ENCODE data around the gene TMEM176A.

TMEM176A gene

DNA sequence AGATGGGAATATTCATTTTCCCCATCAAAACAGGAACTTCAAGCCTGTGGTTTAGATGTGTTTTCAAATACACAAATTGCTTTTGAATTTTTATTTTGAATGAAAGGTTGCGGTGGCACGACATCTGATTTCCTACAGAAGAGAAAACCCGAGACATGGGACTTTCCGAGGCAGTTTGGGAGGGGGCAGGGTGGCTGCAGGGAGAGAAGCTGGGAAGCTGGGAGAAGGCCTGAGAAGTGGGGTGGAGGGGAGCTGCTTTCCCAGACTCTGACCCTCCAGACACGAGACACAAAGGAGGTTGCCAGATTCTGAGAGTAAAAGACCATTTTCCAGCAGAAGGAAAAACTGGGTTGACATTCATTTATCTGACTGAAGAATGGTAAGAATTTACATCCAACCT, 19.6 kb downstream of the TMEM176A start:
- DNase-seq: no peak

DNA sequence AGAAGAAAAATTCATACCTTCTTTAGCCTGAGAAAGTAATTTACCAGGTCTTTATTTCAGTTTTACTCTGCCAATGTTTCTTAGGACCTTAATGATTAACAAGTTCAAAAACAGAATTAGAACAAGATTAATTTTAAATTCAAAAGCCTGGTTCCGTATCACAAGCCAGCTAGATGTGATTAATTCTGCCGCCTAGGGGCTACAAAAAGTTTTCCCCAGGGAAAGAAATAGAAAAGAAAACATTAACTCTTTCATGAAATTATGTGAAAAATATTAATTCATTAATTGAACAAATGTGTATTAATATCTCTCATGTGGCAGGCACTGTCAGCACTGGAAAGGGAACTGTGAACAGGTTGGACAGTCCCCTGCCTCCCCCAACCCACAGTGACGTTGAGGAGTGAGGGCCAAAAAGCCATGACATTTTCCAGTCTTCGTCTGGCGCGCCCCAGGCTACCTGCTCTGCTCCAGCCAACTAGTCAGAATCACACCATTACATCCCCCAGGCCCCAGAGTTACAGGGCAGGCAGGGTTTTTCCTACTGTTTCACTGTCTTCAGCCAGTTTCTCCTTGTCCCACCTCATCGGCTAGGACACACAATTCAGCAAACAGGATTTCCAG, 20.1 kb downstream of the TMEM176A start:
- no peak for DNase-seq

DNA sequence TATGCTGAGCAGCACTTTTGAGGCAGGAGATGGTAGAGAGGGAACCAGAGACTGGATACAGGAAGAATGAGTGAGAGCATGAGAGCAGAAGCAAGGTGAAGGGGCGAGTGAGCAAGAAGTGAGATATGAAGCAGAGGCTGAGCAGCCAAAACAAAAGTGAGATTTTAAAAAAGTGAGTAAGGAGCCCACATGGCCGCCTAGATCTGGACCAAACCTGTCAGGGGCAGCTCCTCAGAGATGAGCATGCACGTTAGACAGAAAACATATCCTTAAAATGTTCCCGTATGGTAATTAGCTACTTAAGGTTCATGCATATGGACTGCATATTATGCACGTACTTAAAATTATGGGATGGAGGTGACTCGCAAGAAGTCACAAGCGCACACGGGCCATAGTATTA, 22.5 kb downstream of the TMEM176A start:
- DNase-seq: no peak

DNA sequence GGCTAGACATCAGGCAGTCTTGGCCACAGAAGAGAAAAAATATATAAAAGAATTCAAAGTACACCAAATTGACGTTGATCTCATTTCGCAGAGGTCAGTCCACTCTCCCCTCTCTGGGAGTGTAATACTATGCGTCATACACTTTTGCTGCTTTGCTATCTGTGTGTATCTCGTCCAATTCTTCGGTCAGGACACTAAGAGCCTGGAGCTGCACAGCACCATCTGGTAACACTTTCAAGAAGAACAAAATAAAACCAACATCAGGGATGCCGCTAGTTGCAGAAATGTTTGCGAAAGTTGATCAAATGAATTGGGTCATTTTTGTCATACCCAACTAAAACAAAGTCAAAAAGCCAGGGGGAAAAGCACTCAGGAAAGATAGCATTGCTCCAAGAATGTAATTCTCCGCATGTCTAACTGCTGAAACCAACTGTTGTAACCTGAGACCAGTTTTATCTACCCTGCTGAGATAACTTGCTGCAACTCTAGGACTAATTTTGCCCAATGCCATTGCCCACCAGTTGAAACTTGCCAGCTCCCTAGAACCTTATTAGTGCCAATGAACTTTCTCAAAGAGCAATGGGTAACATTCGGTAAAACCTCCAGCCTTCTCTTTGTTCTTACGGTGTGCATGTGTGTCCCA, 23.0 kb downstream of the TMEM176A start:
- no peak for DNase-seq

DNA sequence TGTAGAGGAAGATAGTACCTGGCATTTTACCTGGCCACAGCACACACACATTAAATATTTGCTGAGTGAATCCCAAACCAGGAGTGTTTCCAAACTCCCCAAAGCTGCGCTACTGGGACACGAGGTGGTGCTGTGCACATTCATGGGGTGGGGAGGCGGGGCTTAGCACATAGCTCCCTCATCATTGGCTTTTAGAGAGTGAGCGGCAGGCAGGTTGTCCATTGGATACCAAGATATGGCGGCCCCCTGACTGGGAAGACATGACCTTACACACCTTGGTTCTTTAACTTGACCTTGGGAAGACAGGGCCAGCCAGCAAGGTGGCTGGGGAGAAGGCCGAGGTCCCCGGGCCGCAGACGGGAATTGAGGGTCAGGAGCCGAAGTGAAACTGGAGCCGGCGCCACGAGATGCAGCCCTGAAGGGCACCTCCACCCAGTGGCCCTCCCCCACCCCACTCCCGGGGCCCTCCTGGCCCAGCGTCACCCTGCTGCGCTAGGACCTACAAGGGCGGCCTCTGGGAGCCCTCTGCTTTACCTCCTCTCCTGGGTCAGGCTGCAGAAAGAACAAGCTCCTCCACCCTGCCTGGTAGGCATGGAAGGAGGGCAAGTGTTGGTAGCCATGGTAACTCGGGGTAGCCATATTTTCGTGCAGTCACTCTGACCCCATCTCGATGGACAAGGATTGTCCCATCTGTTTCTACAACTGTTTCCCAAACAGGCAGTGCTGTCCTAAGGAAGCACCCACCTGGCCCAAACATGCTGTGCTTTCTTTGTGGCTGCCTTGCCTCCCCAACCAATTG, 24.0 kb downstream of the TMEM176A start:
- DNase-seq: no peak

DNA sequence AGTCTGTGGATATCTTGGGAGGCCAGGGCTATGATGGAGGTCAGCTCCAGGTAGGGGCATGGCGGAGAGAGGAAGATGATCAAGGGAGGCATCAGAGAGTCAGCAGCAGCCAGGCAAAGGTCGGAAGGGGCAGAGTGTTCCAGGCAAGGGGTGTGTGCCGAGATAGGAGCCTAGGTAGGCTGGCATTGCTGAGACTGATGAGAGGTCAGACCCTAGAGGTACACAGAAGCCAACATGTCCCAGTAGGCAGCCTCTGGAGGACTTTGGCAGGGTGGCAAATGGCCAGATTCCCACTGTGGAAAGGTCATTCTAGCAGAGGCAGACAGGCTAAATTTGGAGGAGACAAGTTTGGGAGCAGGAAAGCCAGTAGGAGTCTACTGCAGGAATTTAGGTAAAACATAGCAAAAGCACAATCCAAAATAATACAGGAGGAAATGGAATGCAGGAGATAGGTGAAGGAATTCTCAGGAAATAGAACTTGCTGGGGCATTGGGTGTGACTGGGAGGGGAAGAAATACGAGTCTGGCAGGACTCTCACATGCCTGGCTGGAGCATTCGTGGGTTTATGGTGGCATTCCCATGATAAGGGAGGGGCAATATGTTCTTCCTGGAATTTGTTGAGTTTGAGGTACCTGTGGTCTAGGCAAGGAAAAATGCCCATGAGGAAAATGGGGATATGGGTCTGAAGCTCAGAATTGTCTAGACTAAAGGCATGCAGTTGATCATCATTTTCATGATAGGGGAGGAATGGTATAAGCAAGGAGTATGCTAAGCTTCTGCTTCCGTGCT, 25.7 kb downstream of the TMEM176A start:
- DNase-seq: no peak

DNA sequence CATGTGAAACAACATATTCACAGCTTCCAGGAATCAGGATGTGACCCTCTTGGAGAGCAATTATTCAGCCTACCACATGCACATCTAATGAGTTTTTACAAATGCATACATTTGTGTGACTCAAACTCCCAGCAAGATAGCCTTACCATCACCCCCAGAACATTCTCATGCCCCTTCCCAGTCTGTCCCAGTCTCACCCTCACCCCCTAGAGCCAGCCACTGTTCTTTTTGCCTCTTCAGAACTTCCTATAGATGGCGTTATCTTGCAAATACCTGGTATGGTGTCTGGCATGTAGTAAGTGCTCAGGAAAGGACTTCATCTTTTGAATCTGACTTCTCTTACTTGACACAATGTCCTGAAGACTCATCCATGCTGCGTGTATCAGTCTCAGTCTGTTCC, 27.8 kb downstream of the TMEM176A start:
- DNase-seq: no peak

DNA sequence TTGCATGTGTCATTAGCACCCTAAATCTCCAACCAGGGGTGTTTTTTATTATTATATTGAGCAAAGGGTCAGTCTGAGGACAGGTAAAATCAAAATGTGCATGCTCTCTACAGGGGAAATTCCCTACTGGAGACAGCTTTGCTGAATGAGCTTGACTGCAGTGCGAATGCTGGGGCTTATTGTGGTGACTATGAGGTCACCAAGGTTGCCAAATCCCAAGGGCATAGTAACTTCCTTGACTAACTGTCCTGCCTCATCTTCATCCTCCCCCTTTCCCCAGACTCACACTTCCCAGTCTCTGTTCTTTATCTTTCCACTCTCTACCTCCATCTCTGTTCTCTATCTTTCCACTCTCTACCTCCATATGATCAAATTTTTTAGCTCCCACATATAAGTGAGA, 28.9 kb downstream of the TMEM176A start:
- no peak for DNase-seq

DNA sequence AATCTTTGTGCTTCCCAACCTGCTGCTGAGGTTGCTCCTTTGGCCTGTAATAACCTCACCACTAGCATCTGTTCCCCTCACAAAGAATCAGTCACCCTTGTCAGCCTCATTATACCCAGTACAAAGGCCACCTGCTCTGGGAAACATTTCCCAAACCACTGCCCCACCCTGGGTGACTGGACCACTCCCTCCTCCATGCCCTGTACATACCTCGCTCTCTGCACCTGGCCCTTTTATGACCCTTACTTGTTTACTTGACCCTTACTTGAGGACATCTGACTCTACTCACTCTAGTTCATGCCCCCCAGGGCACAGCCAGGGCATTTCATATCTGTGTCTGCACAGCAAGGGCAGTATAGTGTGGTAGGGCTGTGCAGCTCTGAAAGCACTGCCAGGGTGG, 30.4 kb downstream of the TMEM176A start:
- DNase-seq: no peak

DNA sequence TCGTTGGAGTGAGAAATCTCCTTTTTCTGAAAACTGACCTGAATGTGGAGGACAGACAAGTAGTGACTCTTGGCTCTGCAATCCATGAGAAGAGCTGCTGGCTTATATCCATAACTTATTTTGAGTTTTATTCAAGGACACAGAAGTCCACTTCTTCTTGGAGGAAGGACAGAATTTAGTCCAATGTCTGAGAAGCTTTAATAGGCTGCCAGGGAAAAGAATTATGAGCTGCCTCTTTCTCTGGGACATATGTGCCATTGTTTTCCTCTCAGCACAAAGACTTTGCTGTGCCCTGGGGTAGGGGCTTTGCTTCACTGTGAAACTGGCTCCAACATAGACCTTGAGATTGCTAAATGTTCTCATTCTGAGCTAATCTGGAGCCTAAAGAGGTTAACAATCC, 31.3 kb downstream of the TMEM176A start:
- DNase-seq: no peak

DNA sequence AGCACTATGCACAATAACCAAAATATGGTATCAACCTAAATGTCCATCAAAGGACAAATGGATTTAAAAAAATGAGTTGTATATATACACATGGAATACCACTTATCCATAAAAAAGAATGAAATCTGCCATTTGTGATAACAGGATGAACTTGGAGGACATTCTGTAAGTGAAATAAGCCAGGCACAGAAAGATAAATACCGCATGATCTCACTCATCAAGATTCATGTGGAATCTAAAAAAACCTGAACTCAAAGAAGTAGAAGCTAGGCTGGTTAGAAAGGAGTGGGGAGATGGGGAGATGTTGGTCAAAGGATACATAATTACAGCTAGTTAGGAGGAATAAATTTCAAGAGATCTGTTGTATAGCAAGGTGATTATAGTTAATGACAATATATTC, 34.5 kb downstream of the TMEM176A start:
- no peak for DNase-seq

DNA sequence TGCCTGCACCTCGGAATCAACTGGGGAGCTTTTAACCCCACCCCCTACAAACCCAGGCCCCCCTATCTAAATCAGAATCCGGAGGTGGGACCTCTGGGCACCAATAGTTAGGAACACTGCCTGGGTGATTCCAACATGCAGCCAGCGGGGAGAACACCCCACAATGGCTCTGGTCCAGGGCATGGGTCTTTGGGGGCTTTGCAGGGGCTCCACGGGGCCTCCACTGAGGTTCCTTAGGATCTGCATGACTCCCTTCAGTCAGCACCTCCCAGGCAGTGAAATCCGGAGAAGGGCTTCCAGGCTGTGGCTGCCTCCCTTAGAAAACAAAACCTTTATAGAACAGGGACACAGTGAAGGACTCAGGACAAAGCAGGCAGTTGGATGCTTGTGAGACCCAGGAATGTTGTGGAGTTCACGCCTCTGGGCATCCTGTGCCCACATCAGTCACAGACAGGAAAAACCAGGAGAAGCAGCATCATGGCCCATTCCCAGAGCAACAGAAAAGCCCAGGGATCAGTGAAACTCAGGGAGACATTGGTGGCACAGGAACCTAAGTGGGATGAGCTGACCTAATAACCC, 35.2 kb downstream of the TMEM176A start:
- DNase-seq: no peak

DNA sequence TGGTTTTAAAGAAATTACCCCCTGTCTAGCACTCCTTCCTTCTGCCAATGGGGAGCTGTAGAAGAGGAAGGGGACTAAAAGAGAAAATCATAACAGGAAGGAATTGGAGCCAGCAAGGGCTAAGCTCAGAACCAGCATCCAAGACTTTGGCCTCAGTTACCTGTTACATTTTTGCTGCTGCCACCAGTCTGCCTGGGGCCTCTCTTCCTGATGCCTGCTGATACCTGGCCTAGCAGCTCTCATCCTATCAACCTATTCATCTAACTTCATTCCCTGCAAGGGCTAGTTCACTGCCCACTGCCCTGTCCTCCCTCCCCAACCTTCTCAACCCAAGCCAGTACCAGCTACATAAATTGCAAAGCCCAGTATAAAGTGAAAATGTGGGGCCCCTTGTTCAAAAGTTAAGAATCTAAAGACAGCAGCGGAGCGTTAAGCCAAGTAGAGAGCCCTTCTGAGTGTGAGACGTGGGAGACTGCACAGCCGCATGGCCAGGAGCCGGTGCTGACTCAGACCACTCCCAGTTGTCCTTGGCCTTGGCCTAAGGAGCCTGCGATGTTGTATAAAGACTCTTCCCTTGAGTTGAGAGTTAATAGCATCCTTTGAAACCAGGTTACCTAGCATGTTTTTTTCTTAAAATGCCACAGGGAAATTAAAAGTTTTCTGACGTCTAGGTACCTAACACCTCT, 38.5 kb downstream of the TMEM176A start:
- no peak for DNase-seq

DNA sequence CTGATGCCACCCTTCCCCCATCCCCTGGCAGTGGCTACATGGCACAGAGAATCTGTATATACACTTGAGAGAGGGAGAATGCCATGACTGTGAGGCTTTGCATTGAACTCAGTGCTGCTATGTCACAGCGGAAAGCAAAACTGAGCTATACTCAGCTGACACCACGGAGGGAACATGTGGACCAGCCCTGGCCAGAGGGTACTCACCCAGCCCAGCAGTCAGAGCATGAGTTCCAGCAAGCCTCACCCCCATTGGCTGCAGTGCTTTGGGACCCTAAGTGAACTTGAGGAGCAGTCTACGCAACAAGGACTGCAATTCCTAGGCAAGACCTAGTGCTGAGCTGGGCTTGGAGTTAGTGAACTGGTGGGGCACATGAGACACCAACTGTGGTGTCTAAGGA, 41.4 kb downstream of the TMEM176A start:
- DNase-seq: no peak

DNA sequence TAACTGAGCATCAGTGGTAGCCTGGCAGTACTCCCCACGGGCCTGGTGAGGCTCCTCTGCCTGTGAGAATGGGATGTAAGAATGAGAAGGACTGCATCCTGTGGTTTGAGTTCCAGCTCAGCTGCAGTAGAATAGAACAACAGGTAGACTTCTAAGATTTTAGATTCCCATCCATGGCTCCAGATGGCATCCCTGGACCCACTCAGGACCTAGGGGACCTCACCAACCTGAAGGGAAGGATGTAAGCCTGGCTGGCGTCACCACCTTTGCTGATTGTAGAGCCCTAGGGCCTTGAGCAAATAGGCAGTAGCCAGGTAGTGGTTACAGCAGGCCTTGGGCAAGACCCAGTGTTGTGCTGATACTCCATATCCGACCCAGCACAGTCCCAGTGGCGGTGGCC, 42.1 kb downstream of the TMEM176A start:
- no peak for DNase-seq

DNA sequence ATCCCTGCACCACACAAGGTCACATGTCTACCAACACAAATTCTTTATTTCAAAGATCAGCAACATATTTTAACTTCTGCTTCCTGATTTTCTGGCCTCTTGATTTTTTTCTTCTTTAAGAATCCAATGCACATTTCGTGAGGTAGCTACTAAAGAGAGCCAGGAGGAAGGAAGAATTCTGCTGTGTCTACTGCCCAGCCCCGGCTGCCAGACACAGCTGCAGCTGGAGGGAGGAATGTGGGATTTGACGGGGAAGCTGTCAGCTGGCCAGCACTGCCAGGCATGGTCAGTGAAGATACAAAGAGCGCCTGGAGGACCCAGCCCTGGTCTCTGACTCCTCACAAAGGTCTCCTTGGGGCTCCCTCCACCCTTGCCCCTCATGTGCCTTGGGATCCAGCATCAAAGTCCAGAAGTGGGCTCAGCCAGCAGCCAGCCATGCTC, 44.9 kb downstream of the TMEM176A start:
- DNase-seq: no peak

DNA sequence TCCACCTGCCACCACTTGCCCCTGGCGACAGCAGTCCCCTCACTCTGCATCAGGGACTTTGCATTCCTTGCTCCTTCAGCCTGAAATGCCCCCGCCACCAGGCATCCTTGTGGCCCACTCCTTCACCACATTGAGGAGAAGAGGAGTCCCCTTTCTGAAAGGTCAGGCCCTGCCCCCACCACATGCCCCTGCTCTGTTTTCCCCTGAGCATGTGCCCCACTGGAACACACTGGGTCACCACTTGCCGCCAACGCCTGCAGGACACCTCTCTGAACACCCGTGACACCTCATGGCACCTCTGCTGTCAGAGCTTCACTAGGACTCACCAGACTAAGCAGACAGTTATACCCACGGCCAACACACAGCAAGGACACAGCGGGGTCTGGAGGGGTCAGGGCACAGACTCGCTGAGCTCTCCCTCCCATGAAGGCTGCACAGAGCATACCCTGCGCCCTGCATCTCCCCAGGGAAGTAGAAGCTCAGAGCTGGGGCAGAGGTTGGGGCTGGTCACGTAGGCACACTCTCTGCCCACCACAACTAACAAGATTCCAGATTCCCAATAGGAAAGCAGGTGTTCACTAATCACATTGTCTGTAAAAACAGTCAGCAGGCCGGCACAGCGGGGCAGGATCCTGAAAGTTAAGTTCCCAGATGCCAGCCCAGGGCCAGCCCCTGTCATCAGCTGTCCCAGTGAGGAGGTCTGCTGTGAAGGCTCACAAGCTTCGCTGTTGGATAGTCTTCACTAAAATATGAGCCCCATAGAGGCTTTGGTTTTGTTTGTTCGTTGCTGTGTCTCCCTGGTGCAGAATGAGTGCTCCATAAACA, 45.9 kb downstream of the TMEM176A start:
- no peak for DNase-seq

DNA sequence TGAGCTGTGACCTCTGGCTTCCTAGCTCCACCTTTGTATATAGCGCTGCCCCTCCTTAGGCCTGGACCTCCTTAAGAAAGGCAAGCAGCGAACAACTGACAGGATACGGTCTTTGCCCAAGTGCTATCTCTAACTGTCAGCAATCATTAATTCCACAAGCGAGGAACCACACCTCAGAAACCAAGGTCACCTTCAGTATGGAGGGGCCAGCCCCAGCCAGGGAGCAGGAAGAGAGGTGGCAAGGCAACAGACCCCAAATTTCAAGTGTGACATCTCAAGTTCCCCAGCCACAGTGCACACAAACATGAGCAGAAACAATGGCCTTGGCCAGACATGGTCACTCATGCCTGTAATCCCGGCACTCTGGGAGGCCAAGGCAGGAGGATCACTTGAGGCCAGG, 47.0 kb downstream of the TMEM176A start:
- DNase-seq: no peak

DNA sequence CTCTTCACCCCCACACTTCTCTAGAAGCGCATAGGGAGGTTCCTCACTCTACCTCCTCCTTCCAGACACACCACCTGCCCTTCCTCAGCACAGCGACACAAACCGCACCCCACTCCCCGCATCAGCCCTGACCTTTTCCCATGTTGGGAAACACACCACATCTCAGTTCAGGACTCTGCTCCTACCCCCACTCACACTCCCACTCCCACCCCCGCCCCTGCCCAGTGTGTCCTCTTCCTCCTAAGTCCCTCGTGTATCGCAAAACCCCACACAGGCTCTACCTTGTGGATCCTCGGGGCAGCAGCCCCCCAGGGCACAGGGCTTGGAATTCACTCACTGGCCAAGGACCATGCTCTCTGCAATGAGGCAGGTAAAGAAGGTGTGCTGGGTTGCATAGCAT, 47.5 kb downstream of the TMEM176A start:
- no peak for DNase-seq

DNA sequence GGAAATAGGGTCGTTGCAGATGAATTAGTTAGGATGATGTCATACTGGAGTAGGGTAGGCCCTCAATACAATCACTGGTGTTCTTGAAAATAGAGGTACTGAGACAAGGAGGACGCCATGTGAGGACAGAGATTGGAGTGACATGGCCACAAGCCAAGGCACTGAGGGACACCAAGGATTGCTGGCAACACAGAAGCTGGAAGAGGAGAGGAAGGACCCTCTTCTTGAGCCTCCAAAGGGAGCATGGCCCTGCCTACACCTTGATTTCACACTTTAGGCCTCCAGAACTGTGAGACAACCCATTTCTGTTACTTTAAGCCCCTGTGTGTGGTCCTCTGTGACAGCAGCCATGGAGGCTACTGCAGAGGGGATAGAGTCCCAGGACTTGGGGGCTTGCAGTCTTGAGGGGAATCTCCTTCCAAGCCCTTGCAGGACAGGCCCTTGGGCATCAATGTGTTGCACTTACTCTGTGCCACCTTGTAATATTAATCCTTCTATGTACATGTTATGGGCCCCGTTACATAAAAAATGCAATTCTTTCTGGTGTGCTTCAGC, 48.1 kb downstream of the TMEM176A start:
- DNase-seq: no peak

DNA sequence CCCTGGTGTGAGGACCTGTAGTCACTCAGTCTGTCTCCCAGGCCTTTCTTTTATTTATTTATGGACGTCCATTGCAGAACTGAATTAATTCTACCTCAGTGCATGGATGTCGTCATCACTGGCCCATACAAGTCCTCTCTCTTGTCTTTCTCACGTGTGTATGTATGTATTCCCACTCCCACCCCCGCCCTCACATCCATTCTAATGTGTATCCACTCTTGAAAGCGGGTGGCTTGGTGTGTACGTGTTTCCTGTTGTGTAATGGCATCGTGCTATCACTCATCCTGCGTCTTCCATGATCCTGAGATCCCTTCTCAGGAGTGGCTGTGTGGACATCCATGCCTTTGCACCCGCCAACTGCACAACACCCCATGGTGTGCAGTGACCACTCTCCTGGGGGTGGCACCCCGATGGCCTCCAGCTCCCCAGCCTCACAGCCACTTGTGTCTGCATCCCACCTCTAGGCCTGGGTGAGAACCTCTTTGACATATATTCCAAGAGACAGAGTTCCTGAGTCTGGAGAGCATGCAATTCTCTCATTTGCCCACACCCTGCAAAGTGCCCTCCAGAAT, 48.7 kb downstream of the TMEM176A start:
- no peak for DNase-seq

Measured in NCI-H2081 treated with DMSO at 0.1 percent for 48 hours (cell line).